ENCODE data around the gene SAMHD1. TPM values are rescaled to one million over a fixed set of nuclear protein-coding genes. Genes with fewer than 3 reads are reported as not detected.

Gene SAMHD1
- total RNA-seq, 1 experiment from 2014 or later: 54.3 TPM

- no peaks in the 10 kb centered on the region for H3K27me3 Mint-ChIP-seq (ENCODE audit: unreplicated experiment)
- H3K36me3 Mint-ChIP-seq (ENCODE audit: insufficient read depth, unreplicated experiment): peaks cover 19% of the 10 kb centered on the region
- H3K4me3 Mint-ChIP-seq (ENCODE audit: low read depth, unreplicated experiment): no peak overlapping the region
- H3K9me3 Mint-ChIP-seq (ENCODE audit: low read depth, unreplicated experiment): no peaks in the 10 kb centered on the region
- no peaks in the 10 kb centered on the region for H3K4me1 Mint-ChIP-seq (ENCODE audit: low read depth, unreplicated experiment)
- no TSS peak for BruUV-seq (replicated peaks)
- CTCF ChIA-PET: no interaction called here
- H3K27ac Mint-ChIP-seq (ENCODE audit: unreplicated experiment): no peak overlapping the region
- no peak for DNase-seq
- TF ChIP-seq CTCF (IDR thresholded peaks at IDR 0.05; ENCODE audit: unreplicated experiment): no peak
- intact Hi-C loops (cut with micrococcal nuclease; ENCODE audit: unreplicated experiment): no loop called here
These were observed 46.8 kb downstream of the SAMHD1 start for GRCh38 chr20:36904690-36905089.

GRCh38 chr20:36895036-36895435 lies 56.5 kb downstream of the SAMHD1 start:
- no peaks in the 10 kb centered on the region for H3K4me1 Mint-ChIP-seq (ENCODE audit: low read depth, unreplicated experiment)
- no peaks in the 10 kb centered on the region for H3K9me3 Mint-ChIP-seq (ENCODE audit: low read depth, unreplicated experiment)
- H3K36me3 Mint-ChIP-seq (ENCODE audit: insufficient read depth, unreplicated experiment): peaks cover 5% of the 10 kb centered on the region
- H3K27ac Mint-ChIP-seq (ENCODE audit: unreplicated experiment): no peak overlapping the region
- CTCF ChIA-PET: no interaction called here
- no peak for DNase-seq
- H3K4me3 Mint-ChIP-seq (ENCODE audit: low read depth, unreplicated experiment): no peak overlapping the region
- BruUV-seq (replicated peaks): no TSS peak
- TF ChIP-seq CTCF (IDR thresholded peaks at IDR 0.05; ENCODE audit: unreplicated experiment): no peak
- intact Hi-C loops (cut with micrococcal nuclease; ENCODE audit: unreplicated experiment): no loop called here
- no peaks in the 10 kb centered on the region for H3K27me3 Mint-ChIP-seq (ENCODE audit: unreplicated experiment)

GRCh38 chr20:36893801-36894200 lies 57.7 kb downstream of the SAMHD1 start:
- BruUV-seq (replicated peaks): no TSS peak
- no peak for TF ChIP-seq CTCF (IDR thresholded peaks at IDR 0.05; ENCODE audit: unreplicated experiment)
- no peak for DNase-seq
- no peaks in the 10 kb centered on the region for H3K27me3 Mint-ChIP-seq (ENCODE audit: unreplicated experiment)
- CTCF ChIA-PET: interaction anchor here (0.6 to 1.2 kb wide), 2 partner anchors 11 to 31 kb away, joined by 4 to 7 read pairs; no protein-coding TSS in a partner anchor
- H3K4me3 Mint-ChIP-seq (ENCODE audit: low read depth, unreplicated experiment): no peak overlapping the region
- H3K36me3 Mint-ChIP-seq (ENCODE audit: insufficient read depth, unreplicated experiment): no peaks in the 10 kb centered on the region
- intact Hi-C loops (cut with micrococcal nuclease; ENCODE audit: unreplicated experiment): no loop called here
- H3K4me1 Mint-ChIP-seq (ENCODE audit: low read depth, unreplicated experiment): no peaks in the 10 kb centered on the region
- H3K27ac Mint-ChIP-seq (ENCODE audit: unreplicated experiment): no peak overlapping the region
- no peaks in the 10 kb centered on the region for H3K9me3 Mint-ChIP-seq (ENCODE audit: low read depth, unreplicated experiment)

GRCh38 chr20:36891211-36891610 lies 60.3 kb downstream of the SAMHD1 start:
- Mint-ChIP-seq H3K4me1 (ENCODE audit: low read depth, unreplicated experiment) (peaks cover 13% of the 10 kb centered on the region), H3K36me3 (ENCODE audit: insufficient read depth, unreplicated experiment) (no peaks in the 10 kb centered on the region), H3K27me3 (ENCODE audit: unreplicated experiment) (no peaks in the 10 kb centered on the region), H3K4me3 (ENCODE audit: low read depth, unreplicated experiment) (no peak overlapping the region), H3K9me3 (ENCODE audit: low read depth, unreplicated experiment) (no peaks in the 10 kb centered on the region), H3K27ac (ENCODE audit: unreplicated experiment) (no peak overlapping the region)
- TF ChIP-seq CTCF (IDR thresholded peaks at IDR 0.05; ENCODE audit: unreplicated experiment): no peak
- CTCF ChIA-PET: no interaction called here
- BruUV-seq (replicated peaks): no TSS peak
- DNase-seq: no peak
- intact Hi-C loops (cut with micrococcal nuclease; ENCODE audit: unreplicated experiment): no loop called here
